Measurements from ENCODE around the gene DAPK3.

The DAPK3 gene

DNA sequence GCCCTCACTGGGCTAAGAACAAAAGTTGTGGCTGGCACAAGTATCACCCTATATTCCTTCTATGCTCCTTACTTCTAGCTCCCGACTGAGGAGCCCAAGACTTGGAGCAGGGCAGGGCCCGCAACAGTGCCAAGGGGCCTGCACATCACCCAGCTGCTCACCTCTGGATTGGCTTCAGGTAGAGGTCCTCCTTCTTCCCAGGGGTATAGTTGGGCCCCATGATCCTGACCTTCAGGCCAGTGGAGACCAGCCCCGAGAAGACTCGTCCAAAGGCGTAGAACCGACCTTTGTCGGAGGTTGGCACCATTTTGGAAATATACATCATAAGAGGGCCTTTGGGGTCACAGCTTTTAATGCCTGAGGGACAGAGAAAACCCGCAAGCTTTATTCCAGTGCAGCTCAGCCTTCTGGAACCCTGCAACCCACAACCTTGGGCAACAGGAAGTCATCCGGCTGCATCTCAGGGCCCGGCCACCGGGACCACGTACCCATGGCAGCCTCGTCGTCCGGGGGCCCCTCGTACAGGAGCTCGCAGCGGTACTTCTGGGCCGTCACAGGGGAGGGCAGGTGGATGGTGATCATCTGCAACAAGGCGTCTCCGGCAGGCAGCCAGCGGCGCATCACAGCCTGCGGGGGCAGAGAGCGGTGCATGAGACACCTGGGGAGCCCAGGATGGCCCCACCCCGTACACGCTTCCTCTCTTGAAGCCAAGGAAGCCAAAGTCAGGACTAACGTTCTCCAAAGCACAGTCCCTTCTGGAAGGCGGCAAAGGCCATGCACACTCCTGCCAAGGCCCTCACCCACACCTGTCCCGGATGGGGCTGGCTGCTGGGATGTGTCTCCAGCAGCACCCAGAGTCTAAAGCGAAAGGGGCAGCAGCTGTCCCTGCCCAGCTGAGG lies 9.7 kb upstream of the DAPK3 start:
- in situ Hi-C loops (cut with HindIII; ENCODE audit: low sequenced_read_pairs), result loop anchor here (25.0 kb wide), 1 partner anchor 232 kb away; no protein-coding TSS in a partner anchor
- H3K4me3 ChIP-seq (ENCODE audit: low read depth, low read length), result no peak overlapping the region
- DNase-seq (ENCODE audit: low read depth), result no peak
- TF ChIP-seq, protein P1, sequence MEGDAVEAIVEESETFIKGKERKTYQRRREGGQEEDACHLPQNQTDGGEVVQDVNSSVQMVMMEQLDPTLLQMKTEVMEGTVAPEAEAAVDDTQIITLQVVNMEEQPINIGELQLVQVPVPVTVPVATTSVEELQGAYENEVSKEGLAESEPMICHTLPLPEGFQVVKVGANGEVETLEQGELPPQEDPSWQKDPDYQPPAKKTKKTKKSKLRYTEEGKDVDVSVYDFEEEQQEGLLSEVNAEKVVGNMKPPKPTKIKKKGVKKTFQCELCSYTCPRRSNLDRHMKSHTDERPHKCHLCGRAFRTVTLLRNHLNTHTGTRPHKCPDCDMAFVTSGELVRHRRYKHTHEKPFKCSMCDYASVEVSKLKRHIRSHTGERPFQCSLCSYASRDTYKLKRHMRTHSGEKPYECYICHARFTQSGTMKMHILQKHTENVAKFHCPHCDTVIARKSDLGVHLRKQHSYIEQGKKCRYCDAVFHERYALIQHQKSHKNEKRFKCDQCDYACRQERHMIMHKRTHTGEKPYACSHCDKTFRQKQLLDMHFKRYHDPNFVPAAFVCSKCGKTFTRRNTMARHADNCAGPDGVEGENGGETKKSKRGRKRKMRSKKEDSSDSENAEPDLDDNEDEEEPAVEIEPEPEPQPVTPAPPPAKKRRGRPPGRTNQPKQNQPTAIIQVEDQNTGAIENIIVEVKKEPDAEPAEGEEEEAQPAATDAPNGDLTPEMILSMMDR (IDR thresholded peaks at IDR 0.05; ENCODE audit: low read depth, low read length, missing control alignments), result no peak

DNA sequence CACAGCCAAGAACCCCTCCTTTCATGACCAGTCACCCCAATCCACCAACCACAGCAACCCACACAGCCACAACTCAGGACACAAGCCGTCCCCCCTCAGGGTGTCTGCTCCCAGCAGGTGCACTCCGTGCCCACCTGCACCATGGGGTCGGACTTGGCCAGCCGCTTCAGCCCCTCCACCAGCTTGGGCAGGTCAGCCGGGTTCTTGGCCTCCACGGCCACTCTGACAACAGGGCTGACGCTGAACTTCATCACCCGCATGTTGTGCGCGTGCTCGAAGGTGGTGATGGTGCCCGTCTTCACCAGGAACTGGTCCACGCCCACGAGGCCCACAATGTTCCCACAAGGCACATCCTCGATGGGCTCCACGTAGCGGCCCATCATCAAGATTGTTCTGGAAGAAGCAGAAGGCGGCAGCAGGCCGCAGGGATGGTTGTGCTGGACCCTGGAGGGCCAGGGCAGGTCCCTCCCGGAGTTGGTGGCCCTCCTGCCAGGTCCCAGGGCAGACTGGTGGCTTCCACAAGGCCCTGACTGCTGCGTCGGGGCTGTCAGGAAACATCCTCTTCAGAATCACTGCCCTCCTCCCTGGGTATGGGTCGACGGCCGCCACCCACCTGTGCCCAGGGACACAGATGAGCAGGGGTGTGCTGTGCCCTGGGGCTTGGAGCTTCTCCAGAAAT lies 8.9 kb upstream of the DAPK3 start:
- TF ChIP-seq, protein P1 (IDR thresholded peaks at IDR 0.05; ENCODE audit: low read depth, low read length, missing control alignments), result no peak
- H3K4me3 ChIP-seq (ENCODE audit: low read depth, low read length), result no peak overlapping the region
- in situ Hi-C loops (cut with HindIII; ENCODE audit: low sequenced_read_pairs), result loop anchor here (25.0 kb wide), 1 partner anchor 232 kb away; no protein-coding TSS in a partner anchor
- DNase-seq (ENCODE audit: low read depth), result no peak

DNA sequence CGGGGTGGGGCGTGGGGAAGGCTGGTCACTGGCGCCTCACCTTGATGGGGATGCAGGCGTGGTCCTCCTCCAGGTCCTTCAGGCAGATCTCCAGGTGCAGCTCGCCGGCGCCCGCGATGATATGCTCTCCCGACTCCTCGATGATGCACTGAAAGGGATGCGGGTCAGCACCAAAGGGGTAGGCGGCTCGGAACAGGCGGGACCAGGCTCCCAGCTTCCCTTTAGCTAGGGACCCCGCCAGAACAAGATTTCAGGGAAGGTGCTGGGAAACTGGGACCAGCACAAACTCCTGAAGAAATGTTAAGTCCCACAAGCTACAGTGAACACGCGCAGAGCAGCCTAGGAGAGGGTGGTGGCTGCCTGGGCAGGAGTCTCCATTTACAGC lies 8.4 kb upstream of the DAPK3 start:
- TF ChIP-seq, protein P1 (IDR thresholded peaks at IDR 0.05; ENCODE audit: low read depth, low read length, missing control alignments), result no peak
- in situ Hi-C loops (cut with HindIII; ENCODE audit: low sequenced_read_pairs), result loop anchor here (25.0 kb wide), 1 partner anchor 233 kb away; no protein-coding TSS in a partner anchor
- no peak overlapping the region for H3K4me3 ChIP-seq (ENCODE audit: low read depth, low read length)
- no peak for DNase-seq (ENCODE audit: low read depth)

DNA sequence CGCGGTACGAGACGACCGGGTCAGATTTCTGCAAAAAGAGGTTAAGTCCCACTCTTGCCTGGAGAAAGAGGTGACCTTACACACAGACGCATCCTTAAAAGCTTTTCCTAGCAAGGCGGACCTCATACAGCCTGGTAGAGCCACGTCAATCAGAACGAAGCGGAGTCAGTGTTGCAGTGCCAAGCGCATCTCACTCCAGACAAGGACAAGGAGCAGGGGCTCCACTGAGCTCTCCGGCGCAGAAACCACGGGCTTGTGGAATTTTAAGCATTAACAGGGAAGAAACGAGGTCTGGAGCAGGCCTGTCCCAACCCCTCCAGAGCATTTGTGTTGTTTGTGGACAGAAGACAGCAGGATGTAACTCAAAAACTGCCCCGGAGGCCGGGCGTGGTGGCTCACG lies 7.2 kb upstream of the DAPK3 start:
- TF ChIP-seq, protein P1 (IDR thresholded peaks at IDR 0.05; ENCODE audit: low read depth, low read length, missing control alignments), result no peak
- no peak overlapping the region for H3K4me3 ChIP-seq (ENCODE audit: low read depth, low read length)
- in situ Hi-C loops (cut with HindIII; ENCODE audit: low sequenced_read_pairs), result loop anchor here (25.0 kb wide), 1 partner anchor 234 kb away; no protein-coding TSS in a partner anchor
- no peak for DNase-seq (ENCODE audit: low read depth)

DNA sequence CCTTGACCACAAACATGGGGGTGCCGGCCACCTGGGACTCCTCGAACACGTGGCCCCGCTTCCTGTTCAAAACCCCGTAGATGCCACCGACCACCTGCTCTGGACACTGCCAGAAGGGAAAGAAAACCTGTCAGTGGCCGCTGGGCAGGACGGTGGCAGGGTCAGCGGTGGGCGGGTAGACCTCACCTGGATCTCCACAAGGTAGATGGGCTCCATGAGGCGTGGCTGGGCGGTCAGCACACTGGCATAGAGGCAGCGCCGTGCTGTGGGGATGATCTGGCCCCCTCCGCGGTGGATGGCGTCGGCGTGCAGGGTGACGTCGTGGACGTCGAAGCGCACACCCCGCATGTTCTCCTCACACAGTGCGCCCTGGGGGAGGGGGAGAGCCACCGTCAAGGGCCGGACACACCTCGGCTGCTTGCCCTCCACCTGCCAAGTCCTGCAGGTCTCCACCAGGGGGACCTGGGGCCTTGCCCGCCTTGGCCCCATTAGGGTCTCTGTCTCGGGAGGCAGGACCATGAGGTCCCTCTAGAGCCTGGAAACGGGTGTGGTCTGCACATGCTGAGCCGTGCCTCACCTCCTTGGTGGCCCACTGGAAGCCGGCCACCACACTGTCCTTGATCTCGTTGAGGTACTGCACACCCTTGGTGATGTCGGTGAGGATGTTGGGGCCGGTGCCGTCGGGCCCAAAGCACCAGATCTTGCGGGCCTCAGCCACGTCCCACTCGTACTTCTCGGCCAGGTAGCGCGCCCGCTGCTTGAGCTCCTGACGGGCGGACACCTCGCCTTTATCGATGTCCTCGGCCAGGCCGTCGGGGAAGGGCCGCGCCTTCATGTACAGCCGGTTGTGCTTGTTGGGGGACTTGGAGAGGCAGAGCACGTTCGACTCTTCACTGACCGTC lies 6.6 kb upstream of the DAPK3 start:
- no peak overlapping the region for H3K4me3 ChIP-seq (ENCODE audit: low read depth, low read length)
- DNase-seq (ENCODE audit: low read depth), result no peak
- TF ChIP-seq, protein P1 (IDR thresholded peaks at IDR 0.05; ENCODE audit: low read depth, low read length, missing control alignments), result peak; percentile 17
- in situ Hi-C loops (cut with HindIII; ENCODE audit: low sequenced_read_pairs), result loop anchor here (25.0 kb wide), 1 partner anchor 235 kb away; no protein-coding TSS in a partner anchor
